ENCODE measurements around the gene IMMP2L. TPM values are rescaled to one million over a fixed set of nuclear protein-coding genes. Genes with fewer than 3 reads are reported as not detected.

IMMP2L gene
- polyA plus RNA-seq, 1 experiment: 5.8 TPM

- ChIA-PET CTCF (no interaction called here), POLR2A (no interaction called here)
- no peaks in the 10 kb centered on the region for H3K27me3 ChIP-seq (ENCODE audit: control insufficient read depth, insufficient read depth, low read length)
- H3K4me3 ChIP-seq (ENCODE audit: low read depth, low read length): no peak overlapping the region
- no peaks in the 10 kb centered on the region for H3K36me3 ChIP-seq (ENCODE audit: control insufficient read depth, insufficient read depth, low read length)
- no peak for DNase-seq (ENCODE audit: low read depth)
- TF ChIP-seq CTCF (IDR thresholded peaks at IDR 0.05; ENCODE audit: insufficient read depth, low read depth, low read length): no peak
Observed at GRCh38 chr7:111184987-111185386, 377.3 kb downstream of the IMMP2L start.

- DNase-seq (ENCODE audit: low read depth): no peak
- CTCF ChIA-PET: no interaction called here
- no peaks in the 10 kb centered on the region for H3K36me3 ChIP-seq (ENCODE audit: control insufficient read depth, insufficient read depth, low read length)
- no peak overlapping the region for H3K4me3 ChIP-seq (ENCODE audit: low read depth, low read length)
- H3K27me3 ChIP-seq (ENCODE audit: control insufficient read depth, insufficient read depth, low read length): no peaks in the 10 kb centered on the region
- no peak for TF ChIP-seq CTCF (IDR thresholded peaks at IDR 0.05; ENCODE audit: insufficient read depth, low read depth, low read length)
- POLR2A ChIA-PET: no interaction called here
Observed at GRCh38 chr7:111183321-111183720, 379.0 kb downstream of the IMMP2L start.

GRCh38 chr7:111180338-111180737 lies 382.0 kb downstream of the IMMP2L start:
- CTCF ChIA-PET: no interaction called here
- no peak for DNase-seq (ENCODE audit: low read depth)
- H3K36me3 ChIP-seq (ENCODE audit: control insufficient read depth, insufficient read depth, low read length): no peaks in the 10 kb centered on the region
- no peak overlapping the region for H3K4me3 ChIP-seq (ENCODE audit: low read depth, low read length)
- POLR2A ChIA-PET: no interaction called here
- TF ChIP-seq CTCF (IDR thresholded peaks at IDR 0.05; ENCODE audit: insufficient read depth, low read depth, low read length): no peak
- H3K27me3 ChIP-seq (ENCODE audit: control insufficient read depth, insufficient read depth, low read length): no peaks in the 10 kb centered on the region

- no peak overlapping the region for H3K4me3 ChIP-seq (ENCODE audit: low read depth, low read length)
- ChIA-PET CTCF (no interaction called here), POLR2A (no interaction called here)
- H3K27me3 ChIP-seq (ENCODE audit: control insufficient read depth, insufficient read depth, low read length): no peaks in the 10 kb centered on the region
- DNase-seq (ENCODE audit: low read depth): no peak
- H3K36me3 ChIP-seq (ENCODE audit: control insufficient read depth, insufficient read depth, low read length): no peaks in the 10 kb centered on the region
- TF ChIP-seq CTCF (IDR thresholded peaks at IDR 0.05; ENCODE audit: insufficient read depth, low read depth, low read length): no peak
Observed at GRCh38 chr7:111175908-111176441, 386.3 kb downstream of the IMMP2L start.

- no peak for DNase-seq (ENCODE audit: low read depth)
- ChIA-PET POLR2A (no interaction called here), CTCF (no interaction called here)
- no peaks in the 10 kb centered on the region for H3K27me3 ChIP-seq (ENCODE audit: control insufficient read depth, insufficient read depth, low read length)
- no peak overlapping the region for H3K4me3 ChIP-seq (ENCODE audit: low read depth, low read length)
- H3K36me3 ChIP-seq (ENCODE audit: control insufficient read depth, insufficient read depth, low read length): no peaks in the 10 kb centered on the region
- TF ChIP-seq CTCF (IDR thresholded peaks at IDR 0.05; ENCODE audit: insufficient read depth, low read depth, low read length): no peak
Observed at GRCh38 chr7:111174510-111174909, 387.8 kb downstream of the IMMP2L start.
